ENCODE measurements around the gene RGPD3.
"Not testable (repeated sequence)": the region's sequence is repeated elsewhere in the genome, so short reads cannot be mapped to it uniquely, and the experiment has no call there.

DNA sequence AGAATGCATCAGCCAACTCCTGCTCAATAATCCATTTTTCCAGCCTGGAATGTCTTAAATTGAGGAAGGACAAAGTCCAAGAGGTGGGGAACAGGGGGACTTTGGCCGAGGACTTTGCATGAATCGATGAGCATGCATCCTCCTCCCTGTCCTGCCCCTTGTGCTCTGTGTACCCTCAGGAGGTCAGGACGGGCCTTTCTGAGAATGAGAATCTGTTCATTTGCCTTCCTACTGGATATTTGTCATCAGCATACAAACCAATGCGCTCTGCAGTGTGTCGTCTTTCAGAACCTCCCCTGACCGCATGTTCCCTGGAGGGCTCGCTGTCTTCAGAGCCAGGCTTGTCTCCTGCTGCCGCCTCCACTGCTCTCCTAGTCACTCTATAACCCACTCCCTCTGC is 83.7 kb downstream of the RGPD3 start:
- TF ChIP-seq, protein P1, sequence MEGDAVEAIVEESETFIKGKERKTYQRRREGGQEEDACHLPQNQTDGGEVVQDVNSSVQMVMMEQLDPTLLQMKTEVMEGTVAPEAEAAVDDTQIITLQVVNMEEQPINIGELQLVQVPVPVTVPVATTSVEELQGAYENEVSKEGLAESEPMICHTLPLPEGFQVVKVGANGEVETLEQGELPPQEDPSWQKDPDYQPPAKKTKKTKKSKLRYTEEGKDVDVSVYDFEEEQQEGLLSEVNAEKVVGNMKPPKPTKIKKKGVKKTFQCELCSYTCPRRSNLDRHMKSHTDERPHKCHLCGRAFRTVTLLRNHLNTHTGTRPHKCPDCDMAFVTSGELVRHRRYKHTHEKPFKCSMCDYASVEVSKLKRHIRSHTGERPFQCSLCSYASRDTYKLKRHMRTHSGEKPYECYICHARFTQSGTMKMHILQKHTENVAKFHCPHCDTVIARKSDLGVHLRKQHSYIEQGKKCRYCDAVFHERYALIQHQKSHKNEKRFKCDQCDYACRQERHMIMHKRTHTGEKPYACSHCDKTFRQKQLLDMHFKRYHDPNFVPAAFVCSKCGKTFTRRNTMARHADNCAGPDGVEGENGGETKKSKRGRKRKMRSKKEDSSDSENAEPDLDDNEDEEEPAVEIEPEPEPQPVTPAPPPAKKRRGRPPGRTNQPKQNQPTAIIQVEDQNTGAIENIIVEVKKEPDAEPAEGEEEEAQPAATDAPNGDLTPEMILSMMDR (IDR thresholded peaks at IDR 0.05; ENCODE audit: insufficient read depth, low read length): not testable (repeated sequence)
- TF ChIP-seq POLR2AphosphoS5 (IDR thresholded peaks at IDR 0.05; ENCODE audit: low read depth): not testable (repeated sequence)

Measured in HL-60 (cell line).